Transverse colon (tissue), 3 donors: ENCODE results near the gene KRTAP5-5.
"Not testable (repeated sequence)": the region's sequence is repeated elsewhere in the genome, so short reads cannot be mapped to it uniquely, and the experiment has no call there.

Source experiments
- CTCF ChIP-seq, 5 experiments: fragments of 200-600 bp in 3 of 5; fragments of 450-650 bp in 2 of 5; sonication (generic) in 3 of 5; IDR thresholded peaks; 1 replicate in 2 of 5; 2 replicates in 3 of 5; pipeline ENCODE4 v1.5.1; 2016 to 2017; ENCODE audit warnings: antibody characterized with exemption in 5 of 5, inconsistent platforms in 3 of 5, mild to moderate bottlenecking in 2 of 5, moderate library complexity in 1 of 5
- POLR2A ChIP-seq: fragments of 450-650 bp; IDR thresholded peaks from one replicate; pipeline ENCODE4 v1.6.1; 2016; ENCODE audit warnings: antibody characterized with exemption, mild to moderate bottlenecking, moderate library complexity

GRCh38 chr11:1605923-1606322, 23.7 kb upstream of the KRTAP5-5 start:
- TF ChIP-seq CTCF (IDR thresholded peaks at IDR 0.05); POLR2A: not testable (repeated sequence)
